ENCODE results near the gene SMU1. TPM values are rescaled to one million over a fixed set of nuclear protein-coding genes. Genes with fewer than 3 reads are reported as not detected.

SMU1 gene
- total RNA-seq, 1 experiment from 2014 or later = 17.2 TPM

DNA sequence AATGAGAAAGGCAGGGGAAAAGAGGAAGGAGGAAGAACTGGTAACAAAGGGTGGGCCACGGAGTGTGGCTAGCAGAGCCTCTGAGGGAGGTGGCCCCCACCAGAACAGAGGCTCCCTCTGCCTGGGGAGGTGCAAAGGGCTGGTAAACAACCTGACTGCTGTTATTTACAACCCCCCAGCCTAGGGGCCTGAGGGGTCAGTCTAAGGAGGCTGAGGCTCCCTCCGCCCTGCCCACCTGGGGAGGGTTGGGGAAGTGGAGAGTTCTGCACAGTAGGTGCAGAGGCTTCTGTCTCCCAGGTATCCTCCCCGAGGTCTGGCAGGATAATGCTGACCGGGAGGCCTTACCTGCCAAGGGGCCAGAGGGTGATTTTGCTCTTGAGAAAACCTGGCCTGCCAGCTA lies 35.6 kb upstream of the SMU1 start:
- ChIA-PET POLR2A (interaction anchor here (0.9 to 1.1 kb wide), 2 partner anchors 10 to 54 kb away, joined by 3 read pairs; no protein-coding TSS in a partner anchor), CTCF (no interaction called here)
- intact Hi-C loops (cut with micrococcal nuclease) = no loop called here
- peak overlapping the region; percentile 76 for H3K27ac Mint-ChIP-seq (ENCODE audit: low read depth, unreplicated experiment)
- DNase-seq (ENCODE audit: unreplicated experiment) = no peak
- BruUV-seq (replicated peaks) = no TSS peak
- peaks cover 97% of the 10 kb centered on the region for H3K36me3 Mint-ChIP-seq (ENCODE audit: insufficient read depth, unreplicated experiment)
- H3K4me1 Mint-ChIP-seq (ENCODE audit: insufficient read depth, unreplicated experiment) = peaks cover 19% of the 10 kb centered on the region
- no peak overlapping the region for H3K4me3 Mint-ChIP-seq (ENCODE audit: unreplicated experiment)
- TF ChIP-seq, protein P1, sequence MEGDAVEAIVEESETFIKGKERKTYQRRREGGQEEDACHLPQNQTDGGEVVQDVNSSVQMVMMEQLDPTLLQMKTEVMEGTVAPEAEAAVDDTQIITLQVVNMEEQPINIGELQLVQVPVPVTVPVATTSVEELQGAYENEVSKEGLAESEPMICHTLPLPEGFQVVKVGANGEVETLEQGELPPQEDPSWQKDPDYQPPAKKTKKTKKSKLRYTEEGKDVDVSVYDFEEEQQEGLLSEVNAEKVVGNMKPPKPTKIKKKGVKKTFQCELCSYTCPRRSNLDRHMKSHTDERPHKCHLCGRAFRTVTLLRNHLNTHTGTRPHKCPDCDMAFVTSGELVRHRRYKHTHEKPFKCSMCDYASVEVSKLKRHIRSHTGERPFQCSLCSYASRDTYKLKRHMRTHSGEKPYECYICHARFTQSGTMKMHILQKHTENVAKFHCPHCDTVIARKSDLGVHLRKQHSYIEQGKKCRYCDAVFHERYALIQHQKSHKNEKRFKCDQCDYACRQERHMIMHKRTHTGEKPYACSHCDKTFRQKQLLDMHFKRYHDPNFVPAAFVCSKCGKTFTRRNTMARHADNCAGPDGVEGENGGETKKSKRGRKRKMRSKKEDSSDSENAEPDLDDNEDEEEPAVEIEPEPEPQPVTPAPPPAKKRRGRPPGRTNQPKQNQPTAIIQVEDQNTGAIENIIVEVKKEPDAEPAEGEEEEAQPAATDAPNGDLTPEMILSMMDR (IDR thresholded peaks at IDR 0.05; ENCODE audit: unreplicated experiment) = no peak
- H3K9me3 Mint-ChIP-seq (ENCODE audit: unreplicated experiment) = no peaks in the 10 kb centered on the region
- no peaks in the 10 kb centered on the region for H3K27me3 Mint-ChIP-seq (ENCODE audit: insufficient read depth, unreplicated experiment)

DNA sequence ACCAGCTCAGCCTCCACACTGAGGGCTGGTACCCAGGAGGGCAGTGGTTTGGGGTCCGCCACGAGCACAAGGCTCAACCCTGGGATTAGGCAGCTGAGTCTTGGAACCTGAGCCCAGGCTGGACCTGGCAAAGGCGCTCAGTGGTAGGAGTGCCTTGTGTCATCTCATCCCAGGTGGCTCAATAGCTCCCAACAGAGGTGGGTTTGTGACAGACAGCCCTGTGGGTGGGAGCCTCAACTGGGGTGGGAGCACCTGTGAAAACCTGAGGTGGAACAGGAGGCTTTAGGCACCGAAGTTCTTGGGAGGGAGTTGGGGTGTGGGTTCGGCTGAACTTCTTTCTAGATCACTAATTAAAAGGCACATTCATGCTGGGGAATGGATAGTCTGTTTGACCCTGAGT lies 35.2 kb upstream of the SMU1 start:
- Mint-ChIP-seq H3K9me3 (ENCODE audit: unreplicated experiment) (no peaks in the 10 kb centered on the region), H3K4me1 (ENCODE audit: insufficient read depth, unreplicated experiment) (peaks cover 21% of the 10 kb centered on the region), H3K4me3 (ENCODE audit: unreplicated experiment) (no peak overlapping the region), H3K27me3 (ENCODE audit: insufficient read depth, unreplicated experiment) (no peaks in the 10 kb centered on the region), H3K27ac (ENCODE audit: low read depth, unreplicated experiment) (peak overlapping the region; percentile 76), H3K36me3 (ENCODE audit: insufficient read depth, unreplicated experiment) (peaks cover 97% of the 10 kb centered on the region)
- TF ChIP-seq, protein P1 (IDR thresholded peaks at IDR 0.05; ENCODE audit: unreplicated experiment) = no peak
- DNase-seq (ENCODE audit: unreplicated experiment) = no peak
- no TSS peak for BruUV-seq (replicated peaks)
- intact Hi-C loops (cut with micrococcal nuclease) = no loop called here
- ChIA-PET POLR2A (no interaction called here), CTCF (no interaction called here)

DNA sequence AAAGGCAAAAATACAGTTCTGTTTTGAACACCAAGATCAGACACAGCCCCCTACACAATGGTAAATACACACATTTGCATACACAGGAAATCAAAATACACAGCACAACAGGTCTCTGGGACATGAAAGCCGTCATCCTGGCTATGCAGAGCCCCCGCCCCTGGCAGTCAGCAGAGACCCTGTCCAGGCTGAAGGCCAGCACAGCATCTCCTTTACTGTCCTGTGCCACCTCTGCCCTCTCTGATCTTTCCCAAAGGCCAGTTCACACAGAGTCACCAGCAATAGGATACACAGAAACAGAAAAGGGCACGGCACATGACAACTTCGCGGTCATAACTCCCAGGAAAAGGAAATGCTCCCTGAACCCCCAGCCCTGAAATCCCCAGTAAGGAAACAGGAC lies 34.2 kb upstream of the SMU1 start:
- H3K4me3 Mint-ChIP-seq (ENCODE audit: unreplicated experiment) = no peak overlapping the region
- no peaks in the 10 kb centered on the region for H3K9me3 Mint-ChIP-seq (ENCODE audit: unreplicated experiment)
- H3K27me3 Mint-ChIP-seq (ENCODE audit: insufficient read depth, unreplicated experiment) = no peaks in the 10 kb centered on the region
- no peak overlapping the region for H3K27ac Mint-ChIP-seq (ENCODE audit: low read depth, unreplicated experiment)
- H3K4me1 Mint-ChIP-seq (ENCODE audit: insufficient read depth, unreplicated experiment) = peaks cover 28% of the 10 kb centered on the region
- intact Hi-C loops (cut with micrococcal nuclease) = no loop called here
- CTCF ChIA-PET = no interaction called here
- TF ChIP-seq, protein P1 (IDR thresholded peaks at IDR 0.05; ENCODE audit: unreplicated experiment) = no peak
- DNase-seq (ENCODE audit: unreplicated experiment) = no peak
- BruUV-seq (replicated peaks) = TSS peak; percentile 21
- POLR2A ChIA-PET = interaction anchor here (1.0 kb wide), 1 partner anchor 57 kb away, joined by 3 read pairs; the partner anchor contains the start of gene B4GALT1
- H3K36me3 Mint-ChIP-seq (ENCODE audit: insufficient read depth, unreplicated experiment) = peaks cover 97% of the 10 kb centered on the region

DNA sequence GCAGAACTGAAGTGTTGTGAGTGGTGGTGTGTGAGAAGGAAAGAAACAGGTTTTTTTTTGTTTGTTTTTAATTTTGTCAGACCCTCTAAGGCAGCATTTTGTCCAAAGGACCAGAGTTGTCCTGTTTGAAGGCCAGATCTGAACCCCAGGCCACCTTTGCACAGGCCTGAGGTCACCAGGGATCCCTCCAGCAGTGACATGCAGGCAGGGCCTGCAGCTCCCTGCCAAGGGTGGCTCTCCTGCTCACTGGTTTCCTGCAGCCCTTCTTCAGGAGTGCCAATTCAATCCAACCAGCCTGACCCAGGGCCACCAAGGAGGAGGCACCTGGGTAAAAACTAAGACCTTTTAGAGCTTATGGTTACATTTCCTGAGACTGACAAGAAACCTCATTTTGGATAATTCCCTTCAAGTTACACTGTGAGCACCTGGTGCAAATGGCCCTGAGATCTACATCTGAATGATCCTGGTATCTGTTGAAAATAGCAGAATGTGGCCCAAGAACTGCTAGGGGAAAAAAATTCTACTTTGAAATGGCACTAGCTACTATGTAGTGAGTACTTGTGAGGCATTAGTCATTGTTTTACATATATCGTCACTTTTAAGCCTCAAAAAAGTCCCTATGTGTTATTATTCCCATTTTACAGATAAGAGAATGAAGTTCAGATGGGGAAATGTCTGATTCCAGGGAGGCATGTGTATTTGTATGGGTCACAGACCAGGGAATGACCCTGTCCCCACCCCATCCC lies 33.5 kb upstream of the SMU1 start:
- intact Hi-C loops (cut with micrococcal nuclease) = no loop called here
- Mint-ChIP-seq H3K4me1 (ENCODE audit: insufficient read depth, unreplicated experiment) (peaks cover 32% of the 10 kb centered on the region), H3K36me3 (ENCODE audit: insufficient read depth, unreplicated experiment) (peaks cover 93% of the 10 kb centered on the region), H3K27me3 (ENCODE audit: insufficient read depth, unreplicated experiment) (no peaks in the 10 kb centered on the region), H3K27ac (ENCODE audit: low read depth, unreplicated experiment) (no peak overlapping the region), H3K4me3 (ENCODE audit: unreplicated experiment) (no peak overlapping the region), H3K9me3 (ENCODE audit: unreplicated experiment) (no peaks in the 10 kb centered on the region)
- no TSS peak for BruUV-seq (replicated peaks)
- ChIA-PET POLR2A (interaction anchor here (1.0 to 2.0 kb wide), 10 partner anchors 8 to 116 kb away, joined by 3 to 7 read pairs (median 4); partner anchors contain the start of gene B4GALT1), CTCF (interaction anchor here (0.6 to 1.1 kb wide), 2 partner anchors 8 to 363 kb away, joined by 3 to 5 read pairs; no protein-coding TSS in a partner anchor)
- TF ChIP-seq, protein P1 (IDR thresholded peaks at IDR 0.05; ENCODE audit: unreplicated experiment) = no peak
- no peak for DNase-seq (ENCODE audit: unreplicated experiment)
